Hepatic stellate cell (primary cell): Measurements from ENCODE around the gene SAA4.
"Not testable (repeated sequence)": the region's sequence is repeated elsewhere in the genome, so short reads cannot be mapped to it uniquely, and the experiment has no call there.

ENCODE experiments used
- DNase-seq: peaks from one replicate; pipeline ENCODE4 v3.0.0; 2011; ENCODE audit warnings: low spot score

Gene SAA4

DNA sequence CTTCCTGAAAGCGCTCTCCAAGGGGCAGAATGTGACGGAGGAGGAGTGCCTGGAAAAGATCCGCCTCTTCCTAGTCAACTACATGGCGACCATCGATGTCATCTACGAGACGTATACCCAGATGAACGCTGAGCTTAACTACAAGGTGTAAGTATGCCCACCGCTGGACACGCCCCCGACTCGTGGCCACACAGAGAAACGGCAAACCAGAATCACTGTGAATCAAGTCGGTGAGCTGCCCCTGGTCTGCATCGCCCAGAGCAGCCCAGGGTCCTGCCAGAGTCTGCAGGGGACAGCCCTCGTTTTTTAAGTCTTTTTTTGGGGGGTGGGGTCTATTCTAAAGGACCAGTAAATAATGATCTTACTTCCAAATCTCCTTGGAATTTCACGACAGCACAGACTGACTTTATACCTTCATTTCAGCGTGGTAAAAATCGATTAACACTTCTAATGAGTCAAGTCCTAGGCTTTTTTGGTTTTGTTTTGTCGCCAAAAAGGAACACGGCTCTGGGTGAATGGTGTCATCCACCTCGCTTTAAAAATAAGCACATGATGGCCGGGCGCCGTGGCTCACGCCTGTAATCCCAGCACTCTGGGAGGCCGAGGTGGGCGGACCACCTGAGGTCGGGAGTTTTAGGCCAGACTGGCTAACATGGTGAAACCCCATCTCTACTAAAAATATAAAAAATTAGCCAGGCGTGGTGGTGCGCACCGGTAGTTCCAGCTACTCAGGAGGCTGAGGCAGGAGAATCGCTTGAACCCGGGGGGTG, 46.9 kb downstream of the SAA4 start:
- not testable (repeated sequence) for DNase-seq

DNA sequence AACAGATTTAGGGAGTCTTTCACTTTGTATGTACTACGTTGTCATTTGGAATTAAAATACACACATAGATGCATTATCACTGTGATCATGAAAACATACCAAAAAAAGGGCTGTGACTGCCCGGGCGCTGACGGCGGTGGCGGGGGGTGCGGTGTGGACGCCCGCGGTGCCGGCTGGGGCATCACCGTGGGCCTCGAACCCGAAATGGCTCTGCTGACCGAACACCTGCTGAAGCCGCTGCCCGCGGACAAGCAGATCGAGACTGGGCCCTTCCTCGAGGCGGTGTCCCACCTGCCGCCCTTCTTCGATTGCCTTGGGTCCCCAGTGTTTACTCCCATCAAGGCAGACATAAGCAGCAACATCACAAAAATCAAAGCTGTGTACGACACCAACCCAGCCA, 47.8 kb downstream of the SAA4 start:
- DNase-seq, result no peak
